ENCODE results near the gene GPR39.

GRCh38 chr2:132482821-132483220, 66.2 kb downstream of the GPR39 start:
- TF ChIP-seq EZH2 (optimal IDR thresholded peaks at IDR 0.05; ENCODE audit: low read depth, low read length), result no peak
- no peak for TF ChIP-seq CTCF (IDR thresholded peaks at IDR 0.05; ENCODE audit: low read length)
- TF ChIP-seq EZH2phosphoT487 (IDR thresholded peaks at IDR 0.05; ENCODE audit: low read length), result no peak
